CD4-positive, alpha-beta T cell treated with Interleukin-4 for 4 hours (primary cell): ENCODE measurements around the gene DYRK1A.
"Not testable (repeated sequence)": the region's sequence is repeated elsewhere in the genome, so short reads cannot be mapped to it uniquely, and the experiment has no call there.

Experiments
- DNase-seq: peaks from one replicate; pipeline ENCODE4 v3.0.0-alpha.2; 2020

DYRK1A gene

GRCh38 chr21:37496972-37497371, 130.4 kb downstream of the DYRK1A start:
- DNase-seq = no peak

GRCh38 chr21:37498664-37499063, 132.1 kb downstream of the DYRK1A start:
- no peak for DNase-seq

GRCh38 chr21:37502947-37503346, 136.4 kb downstream of the DYRK1A start:
- DNase-seq = no peak

- DNase-seq = no peak
Measured at GRCh38 chr21:37503848-37504467, 137.4 kb downstream of the DYRK1A start.

GRCh38 chr21:37505963-37506362, 139.4 kb downstream of the DYRK1A start:
- DNase-seq = no peak

- no peak for DNase-seq
Measured at GRCh38 chr21:37507716-37508115, 141.1 kb downstream of the DYRK1A start.

- DNase-seq = no peak
Measured at GRCh38 chr21:37508341-37508740, 141.8 kb downstream of the DYRK1A start.

GRCh38 chr21:37509802-37510393, 143.3 kb downstream of the DYRK1A start:
- DNase-seq = no peak

GRCh38 chr21:37511848-37512247, 145.3 kb downstream of the DYRK1A start:
- DNase-seq = no peak

- DNase-seq = no peak
Measured at GRCh38 chr21:37513383-37513782, 146.8 kb downstream of the DYRK1A start.

GRCh38 chr21:37514038-37514667, 147.6 kb downstream of the DYRK1A start:
- no peak for DNase-seq

GRCh38 chr21:37516998-37517397, 150.4 kb downstream of the DYRK1A start:
- DNase-seq = no peak

- no peak for DNase-seq
Measured at GRCh38 chr21:37520801-37521200, 154.2 kb downstream of the DYRK1A start.

GRCh38 chr21:37521658-37522057, 155.1 kb downstream of the DYRK1A start:
- DNase-seq = no peak

- DNase-seq = no peak
Measured at GRCh38 chr21:37522641-37523295, 156.2 kb downstream of the DYRK1A start.

- not testable (repeated sequence) for DNase-seq
Measured at GRCh38 chr21:37524944-37525343, 158.4 kb downstream of the DYRK1A start.

GRCh38 chr21:37525810-37526209, 159.2 kb downstream of the DYRK1A start:
- no peak for DNase-seq

- DNase-seq = no peak
Measured at GRCh38 chr21:37527103-37527502, 160.5 kb downstream of the DYRK1A start.

- DNase-seq = no peak
Measured at GRCh38 chr21:37527716-37528115, 161.1 kb downstream of the DYRK1A start.

- DNase-seq = no peak
Measured at GRCh38 chr21:37528150-37528937, 161.8 kb downstream of the DYRK1A start.

GRCh38 chr21:37529649-37530048, 163.1 kb downstream of the DYRK1A start:
- DNase-seq = no peak

- no peak for DNase-seq
Measured at GRCh38 chr21:37530901-37531351, 164.4 kb downstream of the DYRK1A start.

- DNase-seq = no peak
Measured at GRCh38 chr21:37531431-37531932, 164.9 kb downstream of the DYRK1A start.
